Smooth muscle cell (in vitro differentiated cells): ENCODE measurements around the gene SHANK1. TPM values are rescaled to one million over a fixed set of nuclear protein-coding genes. Genes with fewer than 3 reads are reported as not detected.

Experiments
- DNase-seq: peaks from one replicate; lab custom pipeline; 2025; ENCODE audit not compliant: unreplicated experiment; lab: John Stamatoyannopoulos, UW
- H2AFZ ChIP-seq: fragments of 200-600 bp; sonication (generic); 2 replicates; pipeline ENCODE4 v1.6.0; 2016; ENCODE audit warnings: antibody characterized with exemption, low read depth, mild to moderate bottlenecking
- H3F3A ChIP-seq: fragments of 200-600 bp; sonication (generic); 2 replicates; pipeline ENCODE4 v1.6.0; 2017; ENCODE audit warnings: antibody characterized with exemption, low read depth
- H3K27ac ChIP-seq: fragments of 200-600 bp; sonication (generic); 2 replicates; pipeline ENCODE4 v1.5.1; 2016; ENCODE audit warnings: low read depth, mild to moderate bottlenecking
- H3K27me3 ChIP-seq: fragments of 200-600 bp; sonication (generic); 2 replicates; pipeline ENCODE4 v1.6.1; 2016; ENCODE audit warnings: low read depth, mild to moderate bottlenecking
- H3K36me3 ChIP-seq: fragments of 200-600 bp; sonication (generic); 2 replicates; pipeline ENCODE4 v1.5.1; 2016; ENCODE audit warnings: low read depth
- H3K4me1 ChIP-seq: fragments of 200-600 bp; sonication (generic); 2 replicates; pipeline ENCODE4 v1.5.1; 2016; ENCODE audit warnings: low read depth
- H3K4me2 ChIP-seq: fragments of 200-600 bp; sonication (generic); 2 replicates; pipeline ENCODE4 v1.6.0; 2016; ENCODE audit warnings: mild to moderate bottlenecking
- H3K4me3 ChIP-seq: fragments of 200-600 bp; sonication (generic); 2 replicates; pipeline ENCODE4 v1.5.1; 2016; ENCODE audit warnings: mild to moderate bottlenecking
- H3K79me2 ChIP-seq: fragments of 200-600 bp; sonication (generic); 2 replicates; pipeline ENCODE4 v1.6.0; 2016; ENCODE audit warnings: low read depth, mild to moderate bottlenecking
- H3K9ac ChIP-seq: fragments of 200-600 bp; sonication (generic); 2 replicates; pipeline ENCODE4 v1.6.0; 2016; ENCODE audit warnings: low read depth
- H3K9me3 ChIP-seq: fragments of 200-600 bp; sonication (generic); replicated peaks from 2 replicates; pipeline ENCODE4 v1.5.1; 2016; ENCODE audit warnings: low read depth
- H4K20me1 ChIP-seq: fragments of 200-600 bp; sonication (generic); 2 replicates; pipeline ENCODE4 v1.6.0; 2016; ENCODE audit warnings: low read depth
- CTCF ChIP-seq: fragments of 200-600 bp; sonication (generic); IDR thresholded peaks from 2 replicates; pipeline ENCODE4 v1.5.1; 2017; ENCODE audit warnings: borderline replicate concordance, mild to moderate bottlenecking, antibody characterized with exemption; ENCODE audit not compliant: insufficient read depth, poor library complexity, severe bottlenecking
- WGBS: methylation state at CpG from one replicate; pipeline ENCODE4 v1.1.7; 2016; ENCODE audit warnings: low lambda C conversion rate; 5-methylcytosine and 5-hydroxymethylcytosine counted together
- polyA plus RNA-seq: library from polyadenylated mRNA; unstranded; fragments of >200 nt; fragmentation: Nextera tagmentation; extraction: Ambion mirVana; gene quantifications from 2 replicates; pipeline ENCODE4 v1.2.1, GENCODE V29; 2016
- total RNA-seq: library from RNA; depleted of rRNA; stranded (reverse); fragments of >200 nt; gene quantifications from 2 replicates; pipeline ENCODE4 v1.2.3, GENCODE V29; 2014

SHANK1 gene
- total and polyA plus RNA-seq, 2 experiments from 2014 or later = 1.0 to 4.1 TPM

- DNase-seq = no peak
- Histone ChIP-seq H3F3A (no peaks in the 10 kb centered on the region), H3K27me3 (peaks cover 23% of the 10 kb centered on the region), H3K4me3 (no peak overlapping the region), H3K27ac (no peak overlapping the region), H2AFZ (no peak overlapping the region), H3K4me2 (no peak overlapping the region), H3K4me1 (no peaks in the 10 kb centered on the region), H3K9ac (no peak overlapping the region), H3K36me3 (no peaks in the 10 kb centered on the region), H3K79me2 (no peaks in the 10 kb centered on the region), H4K20me1 (no peaks in the 10 kb centered on the region), H3K9me3 (no peaks in the 10 kb centered on the region)
- WGBS = 37% methylated on average over 5 of the region's 5 CpGs
- TF ChIP-seq CTCF = no peak
Measured at GRCh38 chr19:50677636-50678035, 42.0 kb downstream of the SHANK1 start.

GRCh38 chr19:50676625-50677197 lies 42.9 kb downstream of the SHANK1 start:
- 52% methylated on average over 1 of the region's 1 CpG for WGBS
- peaks cover 24% of the 10 kb centered on the region for H3K27me3 ChIP-seq
- no peak overlapping the region for H3K4me2 ChIP-seq
- H3K9me3 ChIP-seq = no peaks in the 10 kb centered on the region
- H3K79me2 ChIP-seq = no peaks in the 10 kb centered on the region
- no peak overlapping the region for H2AFZ ChIP-seq
- no peaks in the 10 kb centered on the region for H3F3A ChIP-seq
- no peaks in the 10 kb centered on the region for H3K36me3 ChIP-seq
- no peak for DNase-seq
- H3K9ac ChIP-seq = no peak overlapping the region
- TF ChIP-seq CTCF = no peak
- no peak overlapping the region for H3K4me3 ChIP-seq
- no peaks in the 10 kb centered on the region for H4K20me1 ChIP-seq
- no peaks in the 10 kb centered on the region for H3K4me1 ChIP-seq
- no peak overlapping the region for H3K27ac ChIP-seq

GRCh38 chr19:50673118-50673517 lies 46.5 kb downstream of the SHANK1 start:
- Histone ChIP-seq H2AFZ (no peak overlapping the region), H3K36me3 (no peaks in the 10 kb centered on the region), H3K27me3 (peaks cover 50% of the 10 kb centered on the region), H3K4me2 (no peak overlapping the region), H3K27ac (no peak overlapping the region), H3K9ac (no peak overlapping the region), H3K79me2 (no peaks in the 10 kb centered on the region), H3F3A (no peaks in the 10 kb centered on the region), H3K4me3 (no peak overlapping the region), H3K9me3 (no peaks in the 10 kb centered on the region), H3K4me1 (no peaks in the 10 kb centered on the region), H4K20me1 (no peaks in the 10 kb centered on the region)
- no peak for TF ChIP-seq CTCF
- DNase-seq = no peak
- WGBS = 74% methylated on average over 15 of the region's 15 CpGs

GRCh38 chr19:50670102-50670380 lies 49.6 kb downstream of the SHANK1 start:
- H3K9me3 ChIP-seq = no peaks in the 10 kb centered on the region
- H3K27me3 ChIP-seq = peaks cover 72% of the 10 kb centered on the region
- no peaks in the 10 kb centered on the region for H3F3A ChIP-seq
- no peaks in the 10 kb centered on the region for H3K4me1 ChIP-seq
- no peaks in the 10 kb centered on the region for H3K36me3 ChIP-seq
- no peak overlapping the region for H2AFZ ChIP-seq
- H3K79me2 ChIP-seq = no peaks in the 10 kb centered on the region
- H3K9ac ChIP-seq = no peak overlapping the region
- H3K4me3 ChIP-seq = no peak overlapping the region
- H4K20me1 ChIP-seq = no peaks in the 10 kb centered on the region
- WGBS = 68% methylated on average over 5 of the region's 5 CpGs
- TF ChIP-seq CTCF = no peak
- DNase-seq = no peak
- H3K4me2 ChIP-seq = no peak overlapping the region
- H3K27ac ChIP-seq = no peak overlapping the region
